Keratinocyte (primary cell): ENCODE data around the gene KLRC3. TPM values are rescaled to one million over a fixed set of nuclear protein-coding genes. Genes with fewer than 3 reads are reported as not detected.

ENCODE experiments used
- DNase-seq: peaks from one replicate; pipeline ENCODE4 v3.0.0-alpha.2; 2011; ENCODE audit warnings: low read depth, missing footprints, low spot score
- FAIRE-seq: peaks from 2 replicates; lab custom pipeline; 2011; peaks lifted over from hg19 to GRCh38; lab: Jason Lieb, UNC
- H2AFZ ChIP-seq: 2 replicates; pipeline ENCODE4 v1.6.0; 2012; ENCODE audit warnings: low read length, control low read depth, inconsistent platforms; ENCODE audit not compliant: control insufficient read depth
- H3K27ac ChIP-seq: 2 replicates; pipeline ENCODE4 v1.5.1; 2011; ENCODE audit warnings: low read length; ENCODE audit not compliant: control insufficient read depth, insufficient read depth
- H3K27me3 ChIP-seq: 3 replicates; pipeline ENCODE4 v1.6.0; 2011; ENCODE audit warnings: low read length; ENCODE audit not compliant: control insufficient read depth, insufficient read depth; ENCODE audit errors: extremely low read depth
- H3K36me3 ChIP-seq, 2 experiments: 2 replicates in 1 of 2; 3 replicates in 1 of 2; pipeline ENCODE4 v1.5.1; 2011; ENCODE audit warnings: low read length in 2 of 2, mild to moderate bottlenecking in 1 of 2; ENCODE audit not compliant: control insufficient read depth in 2 of 2, insufficient read depth in 2 of 2; ENCODE audit errors: extremely low read depth in 1 of 2
- H3K4me1 ChIP-seq: 3 replicates; pipeline ENCODE4 v1.5.1; 2011; ENCODE audit warnings: low read length; ENCODE audit not compliant: control insufficient read depth, insufficient read depth; ENCODE audit errors: extremely low read depth
- H3K4me2 ChIP-seq: 3 replicates; pipeline ENCODE4 v1.6.0; 2011; ENCODE audit warnings: low read depth, low read length; ENCODE audit not compliant: control insufficient read depth, insufficient read depth; ENCODE audit errors: extremely low read depth
- H3K4me3 ChIP-seq, 3 experiments: fragments of 200-600 bp in 1 of 3; sonication (generic) in 1 of 3; 2 replicates in 2 of 3; 3 replicates in 1 of 3; pipeline ENCODE4 v1.5.1; 2011 to 2016; ENCODE audit warnings: low read length in 3 of 3, mild to moderate bottlenecking in 3 of 3, control low read depth in 2 of 3, inconsistent platforms in 1 of 3, low read depth in 1 of 3, mixed read lengths in 1 of 3, mixed run types in 1 of 3, moderate library complexity in 1 of 3; ENCODE audit not compliant: control insufficient read depth in 2 of 3, insufficient read depth in 2 of 3; ENCODE audit errors: extremely low read depth in 1 of 3
- H3K79me2 ChIP-seq: 2 replicates; pipeline ENCODE4 v1.6.0; 2012; ENCODE audit warnings: low read length; ENCODE audit not compliant: control insufficient read depth, insufficient read depth
- H3K9ac ChIP-seq: 3 replicates; pipeline ENCODE4 v1.6.0; 2011; ENCODE audit warnings: low read length; ENCODE audit not compliant: control insufficient read depth, insufficient read depth; ENCODE audit errors: extremely low read depth
- H3K9me1 ChIP-seq: 3 replicates; pipeline ENCODE4 v1.6.0; 2011; ENCODE audit warnings: low read length; ENCODE audit not compliant: control insufficient read depth, insufficient read depth; ENCODE audit errors: extremely low read depth
- H3K9me3 ChIP-seq: 2 replicates; pipeline ENCODE4 v1.5.1; 2012; ENCODE audit warnings: low read depth, low read length; ENCODE audit not compliant: control insufficient read depth
- H4K20me1 ChIP-seq: 3 replicates; pipeline ENCODE4 v1.6.0; 2011; ENCODE audit warnings: low read length; ENCODE audit not compliant: control insufficient read depth, insufficient read depth; ENCODE audit errors: extremely low read depth
- CTCF ChIP-seq, 3 experiments: IDR thresholded peaks in 1 of 3; conservative IDR thresholded peaks in 1 of 3; optimal IDR thresholded peaks in 1 of 3; 2 replicates in 2 of 3; 3 replicates in 1 of 3; pipeline versions ENCODE3 to v1.5.1; 2011; ENCODE audit warnings: low read length in 3 of 3, mild to moderate bottlenecking in 3 of 3, moderate library complexity in 2 of 3, control low read depth in 1 of 3, inconsistent platforms in 1 of 3; ENCODE audit not compliant: insufficient read depth in 2 of 3; ENCODE audit errors: extremely low read depth in 1 of 3
- EZH2 ChIP-seq: IDR thresholded peaks from one replicate; pipeline ENCODE4 v1.6.1; 2012; ENCODE audit warnings: inconsistent platforms, mild to moderate bottlenecking, low read length, moderate library complexity
- dilution Hi-C: fragments of 300-500 bp; cut with MboI; formaldehyde crosslinking; loops from one replicate; pipeline ENCODE4 v1.7.0; 2020; ENCODE audit warnings: low sequenced_read_pairs; ENCODE audit not compliant: extremely low pct_ligation_motif_present
- polyA plus RNA-seq, 5 experiments: library from polyadenylated mRNA; depleted of rRNA in 3 of 5; stranded (reverse) in 3 of 5; stranded (forward) in 1 of 5; unstranded in 1 of 5; fragments of >200 nt; gene quantifications; 1 replicate in 1 of 5; 2 replicates in 3 of 5; 3 replicates in 1 of 5; pipeline versions ENCODE4 v1.2.1 to v1.2.3, GENCODE V29; 2011 to 2012; ENCODE audit warnings: missing spikeins in 2 of 5, low read depth in 1 of 5, low replicate concordance in 1 of 5

KLRC3 gene
- polyA plus RNA-seq, 1 donor (not counting 4 experiments of a cell fraction or from before 2014, with no cell fraction given), result not detected

GRCh38 chr12:10363658-10363913 is 56.8 kb downstream of the KLRC3 start:
- Histone ChIP-seq H3K4me1 (peaks cover 44% of the 10 kb centered on the region), H4K20me1 (no peaks in the 10 kb centered on the region), H3K79me2 (peaks cover 25% of the 10 kb centered on the region), H3K9me1 (no peaks in the 10 kb centered on the region), H3K36me3 (peaks cover 0 to 1% of the 10 kb centered on the region in 2 experiments), H3K9ac (peak overlapping the region; percentile 86), H3K27me3 (no peaks in the 10 kb centered on the region), H3K9me3 (peaks cover 3% of the 10 kb centered on the region), H3K27ac (peak overlapping the region; percentile 91), H3K4me2 (peak overlapping the region; percentile 90), H3K4me3 (peak overlapping the region; percentile 67 to 81 (median 80)), H2AFZ (peak overlapping the region; percentile 64)
- FAIRE-seq (no peak), DNase-seq (no peak)
- dilution Hi-C loops, result no loop called here
- TF ChIP-seq EZH2 (no peak), CTCF (optimal IDR thresholded peaks at IDR 0.05 in 1 of 3, IDR thresholded peaks at IDR 0.05 in 1 of 3, conservative IDR thresholded peaks at IDR 0.05 in 1 of 3; ENCODE audit: extremely low read depth in 1 of 3, insufficient read depth in 2 of 3, low read length in 3 of 3) (no peak)

GRCh38 chr12:10362828-10363657 is 57.4 kb downstream of the KLRC3 start:
- H3K9ac ChIP-seq, result peak overlapping the region; percentile 86
- H3K9me1 ChIP-seq, result no peaks in the 10 kb centered on the region
- H3K4me2 ChIP-seq, result peak overlapping the region; percentile 90
- FAIRE-seq, result no peak
- H3K27ac ChIP-seq, result peak overlapping the region; percentile 91
- no peaks in the 10 kb centered on the region for H4K20me1 ChIP-seq
- peaks cover 3% of the 10 kb centered on the region for H3K9me3 ChIP-seq
- dilution Hi-C loops, result no loop called here
- peaks cover 44% of the 10 kb centered on the region for H3K4me1 ChIP-seq
- DNase-seq, result no peak
- peaks cover 22% of the 10 kb centered on the region for H3K79me2 ChIP-seq
- H3K4me3 ChIP-seq, result peak overlapping the region; percentile 67 to 81 (median 80)
- H2AFZ ChIP-seq, result peak overlapping the region; percentile 64
- TF ChIP-seq CTCF (optimal IDR thresholded peaks at IDR 0.05 in 1 of 3, IDR thresholded peaks at IDR 0.05 in 1 of 3, conservative IDR thresholded peaks at IDR 0.05 in 1 of 3; ENCODE audit: extremely low read depth in 1 of 3, insufficient read depth in 2 of 3, low read length in 3 of 3) (no peak), EZH2 (no peak)
- H3K36me3 ChIP-seq, result no peaks in the 10 kb centered on the region
- no peaks in the 10 kb centered on the region for H3K27me3 ChIP-seq
